NCI-H446 (cell line): ENCODE measurements around the gene OSBPL3.
"Not testable (repeated sequence)": the region's sequence is repeated elsewhere in the genome, so short reads cannot be mapped to it uniquely, and the experiment has no call there.

Experiments
- DNase-seq, 2 experiments: peaks; one replicate each; lab custom pipeline; 2025; lab: John Stamatoyannopoulos, UW

OSBPL3 gene

GRCh38 chr7:24979863-24980533 is at the start of gene OSBPL3:
TSS of gene OSBPL3 (minus strand) at chr7:24980178. CDS start at chr7:24892472, 87,706 bp downstream.
- DNase-seq: peak; percentile 87 to 97

DNA sequence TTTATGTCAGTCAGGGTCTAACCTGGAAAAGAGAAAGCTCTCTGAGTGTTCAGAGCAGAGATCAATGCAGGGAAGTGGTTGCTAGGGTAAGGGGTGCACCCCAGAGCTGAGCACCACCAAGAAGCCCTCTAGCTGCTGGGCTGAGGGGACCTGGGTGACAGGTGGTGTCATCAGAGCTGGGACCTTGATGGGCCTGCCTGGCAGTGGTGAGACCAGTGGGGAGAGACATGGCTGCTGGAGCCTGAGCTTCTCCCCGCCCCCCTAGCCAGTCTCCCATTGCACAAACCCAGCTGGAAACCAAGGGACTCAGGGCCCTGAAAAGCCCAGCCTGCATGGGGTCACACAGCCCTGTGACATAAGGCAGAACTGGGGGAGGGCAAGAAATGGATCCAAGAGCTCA is 49.1 kb upstream of the OSBPL3 start:
- DNase-seq: no peak

DNA sequence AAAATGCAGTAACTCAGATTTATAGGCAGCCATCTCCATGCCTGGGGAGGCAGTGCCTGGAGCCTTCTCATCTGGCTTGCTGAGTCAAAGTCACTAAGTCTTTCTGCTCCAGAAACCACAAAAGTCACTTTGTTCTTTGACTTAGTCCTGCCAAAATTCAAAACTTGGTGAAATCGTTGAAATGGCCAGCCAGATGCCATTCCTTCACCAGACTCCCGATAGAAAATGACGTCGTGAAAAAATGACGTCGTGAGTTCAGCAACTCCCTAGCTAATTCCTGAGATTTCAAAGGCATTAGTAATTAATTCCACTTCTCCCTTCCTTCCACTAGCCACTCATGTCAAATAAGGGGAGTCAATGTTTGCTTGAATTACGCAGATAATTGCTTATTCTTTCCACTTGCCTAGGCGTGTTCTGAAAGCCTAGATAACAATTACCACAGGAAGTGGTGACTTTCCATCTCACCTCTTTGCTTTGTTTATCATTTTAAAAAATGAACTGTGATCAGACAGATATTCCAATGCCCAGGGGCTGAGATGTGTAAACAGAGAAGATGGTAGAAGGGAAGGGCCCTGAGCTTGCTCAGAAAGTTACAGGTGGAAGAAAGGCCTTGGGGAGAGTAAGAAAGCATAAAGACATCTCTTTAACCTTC is 48.5 kb upstream of the OSBPL3 start:
- no peak for DNase-seq

DNA sequence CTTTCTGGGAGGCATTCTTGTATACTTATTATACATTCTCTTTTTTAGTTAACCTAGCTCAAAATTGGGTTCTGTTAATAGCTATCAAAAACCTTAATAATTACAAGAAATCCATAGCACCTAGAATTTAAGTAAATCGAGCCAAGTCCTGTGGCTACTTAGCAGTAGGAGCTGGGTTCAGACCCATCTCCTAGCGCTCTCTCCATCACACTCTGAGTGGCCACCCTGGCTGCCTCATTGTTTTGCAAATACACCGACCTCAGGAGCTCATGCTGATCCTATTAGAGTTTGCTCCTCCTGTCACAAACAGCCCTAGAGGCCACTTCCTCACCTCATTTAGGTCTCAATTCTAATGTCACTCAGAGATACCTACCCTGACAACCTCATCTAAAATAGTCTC is 46.2 kb upstream of the OSBPL3 start:
- DNase-seq: no peak

GRCh38 chr7:25025218-25025671 is 45.3 kb upstream of the OSBPL3 start:
- no peak for DNase-seq

GRCh38 chr7:25024066-25024465 is 44.1 kb upstream of the OSBPL3 start:
- no peak for DNase-seq

- DNase-seq: not testable (repeated sequence)
These were observed 37.7 kb upstream of the OSBPL3 start for GRCh38 chr7:25017671-25018070.

GRCh38 chr7:25014756-25015155 is 34.8 kb upstream of the OSBPL3 start:
- no peak for DNase-seq

DNA sequence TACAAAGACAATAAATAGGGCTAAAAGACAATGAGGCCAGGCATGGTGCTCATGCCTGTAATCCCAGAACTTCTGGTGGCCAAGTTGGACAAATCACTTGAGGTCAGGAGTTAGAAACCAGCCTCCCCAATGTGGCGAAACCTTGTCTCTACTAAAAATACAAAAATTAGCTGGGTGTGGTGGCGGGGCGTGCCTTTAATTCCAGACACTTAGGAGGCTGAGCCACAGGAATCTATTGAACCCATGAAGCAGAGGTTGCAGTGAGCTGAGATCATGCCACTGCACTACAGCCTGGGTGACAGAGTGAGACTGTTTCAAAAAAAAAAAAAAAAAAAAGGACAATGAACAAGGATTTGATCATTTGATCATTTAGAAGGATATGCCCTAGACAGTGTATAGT is 32.7 kb upstream of the OSBPL3 start:
- not testable (repeated sequence) for DNase-seq

GRCh38 chr7:25012254-25012653 is 32.3 kb upstream of the OSBPL3 start:
- no peak for DNase-seq

- no peak for DNase-seq
These were observed 29.3 kb upstream of the OSBPL3 start for GRCh38 chr7:25009257-25009656.

GRCh38 chr7:25007668-25008067 is 27.7 kb upstream of the OSBPL3 start:
- no peak for DNase-seq

DNA sequence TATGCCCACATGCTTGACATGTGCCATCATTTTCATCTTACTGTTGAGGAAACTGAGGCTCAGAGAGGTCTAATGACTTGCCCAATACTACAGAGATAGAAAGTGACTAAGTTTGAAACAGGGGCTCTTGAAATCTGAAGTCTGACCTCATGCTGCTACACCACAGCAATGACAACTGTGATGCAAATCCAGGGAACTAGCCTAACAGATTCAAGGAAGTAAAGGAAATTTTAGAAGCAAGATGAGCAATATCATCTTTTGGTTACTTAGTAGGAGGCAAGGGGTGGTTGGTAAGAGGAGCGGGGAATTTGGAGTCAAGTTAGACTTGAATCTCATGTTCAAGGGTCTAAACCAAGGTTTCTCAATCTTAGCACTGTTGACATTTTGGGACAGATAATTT is 26.3 kb upstream of the OSBPL3 start:
- DNase-seq: no peak

- no peak for DNase-seq
These were observed 25.7 kb upstream of the OSBPL3 start for GRCh38 chr7:25005658-25006057.

- no peak for DNase-seq
These were observed 22.8 kb upstream of the OSBPL3 start for GRCh38 chr7:25002786-25003185.

DNA sequence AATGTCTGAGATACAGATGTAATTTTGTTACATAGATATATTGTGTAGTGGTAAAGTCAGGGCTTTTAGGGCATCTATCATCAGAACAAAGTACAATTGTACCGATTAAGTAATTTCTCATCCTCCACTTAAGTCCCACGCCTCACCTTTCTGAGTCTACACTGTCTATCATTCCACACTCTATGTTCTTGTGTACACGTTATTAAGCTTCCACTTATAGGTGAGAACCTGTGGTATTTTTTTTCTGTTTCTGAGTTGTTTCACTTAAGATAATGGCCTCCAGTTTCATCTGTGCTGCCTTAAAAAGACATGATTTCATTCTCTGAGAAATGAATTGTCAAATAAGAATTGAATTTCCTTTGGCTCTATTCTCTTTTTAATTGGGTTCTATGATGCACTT is 15.5 kb upstream of the OSBPL3 start:
- DNase-seq: no peak

DNA sequence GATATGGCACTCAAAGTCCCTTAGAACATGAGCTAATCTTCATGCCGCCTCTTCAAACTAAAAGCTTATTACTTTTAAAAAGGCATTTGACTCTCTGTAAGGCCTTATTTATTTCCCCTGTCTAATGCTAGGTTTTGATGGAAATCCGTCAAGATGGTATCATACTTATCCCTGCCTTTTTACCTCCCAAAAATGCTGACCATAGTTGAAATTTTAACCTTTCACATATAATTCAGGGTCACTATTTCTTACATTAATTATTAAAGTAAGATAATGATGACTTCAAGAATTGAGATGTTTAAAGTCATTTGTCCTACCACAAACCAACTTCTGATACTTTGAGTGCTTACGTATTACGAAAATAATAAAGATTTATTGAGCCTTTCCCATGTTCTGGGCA is 12.3 kb upstream of the OSBPL3 start:
- no peak for DNase-seq

DNA sequence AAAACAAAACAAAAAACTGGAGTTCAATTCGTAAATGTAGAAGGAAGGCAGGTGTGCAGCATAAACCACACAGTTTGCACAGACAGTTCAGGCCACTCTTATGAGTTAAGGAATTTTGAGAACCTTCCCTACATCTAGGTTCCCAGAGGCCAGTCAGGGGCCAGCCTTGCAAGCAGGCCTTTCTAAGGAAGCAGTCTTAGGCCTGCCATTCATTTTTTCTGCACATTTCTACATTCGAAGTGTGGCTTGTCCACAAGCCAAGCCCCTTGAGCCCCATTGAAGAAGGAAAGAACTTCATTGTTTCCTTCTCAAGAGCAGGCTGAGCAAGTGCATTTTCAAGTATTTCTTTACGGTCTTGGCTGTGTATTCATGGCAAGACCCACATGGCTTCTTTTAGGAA is 11.4 kb upstream of the OSBPL3 start:
- no peak for DNase-seq

DNA sequence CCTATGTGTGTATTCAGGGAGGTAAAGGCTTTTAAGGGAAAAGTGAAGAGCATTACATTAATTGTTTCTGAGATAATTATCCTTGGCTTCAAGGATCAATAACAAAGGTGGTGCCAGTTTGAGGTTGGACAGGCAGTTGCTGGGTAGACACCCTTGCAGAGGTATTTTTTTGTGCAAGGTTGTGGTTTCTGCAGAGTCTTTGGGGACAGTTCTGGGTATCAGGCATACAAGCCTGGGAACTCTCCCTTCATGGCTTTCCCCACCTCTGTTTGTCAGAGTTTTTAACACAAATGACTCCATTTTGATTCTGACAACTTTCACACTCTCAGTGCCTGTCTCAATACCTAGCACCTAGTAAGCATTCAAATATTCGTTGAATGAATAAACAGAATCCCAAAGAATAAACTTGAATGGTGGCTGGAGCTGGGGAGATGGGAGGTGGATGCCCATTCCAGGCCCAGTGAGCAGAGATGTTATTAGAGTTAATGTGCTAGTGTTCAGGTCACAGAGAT is 7.4 kb upstream of the OSBPL3 start:
- DNase-seq: no peak

DNA sequence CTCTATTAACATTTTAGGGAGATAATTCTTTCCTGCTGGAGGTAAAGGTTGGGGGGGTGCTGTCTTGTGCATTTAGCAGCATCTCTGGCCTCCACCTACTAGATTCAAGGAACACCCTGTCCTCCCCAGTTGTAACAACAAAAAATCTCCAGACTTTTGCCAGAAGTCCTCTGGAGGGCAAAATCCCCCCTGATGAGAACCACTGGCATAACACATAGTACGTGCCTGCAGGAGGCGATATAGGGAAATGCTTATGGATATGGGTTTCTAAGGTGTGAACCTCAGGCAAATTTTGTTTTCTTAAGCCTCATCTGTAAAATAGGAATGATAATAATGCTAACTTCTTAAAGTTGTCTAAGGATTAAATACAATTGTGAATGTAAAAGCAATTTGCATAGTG is 2.9 kb upstream of the OSBPL3 start:
- no peak for DNase-seq

GRCh38 chr7:24981171-24981951 is 1.4 kb upstream of the OSBPL3 start:
- peak in 1 of 2 experiments; percentile 53 for DNase-seq

GRCh38 chr7:24980534-24981170 is 674 bp upstream of the OSBPL3 start:
- DNase-seq: no peak
